Upper lobe of left lung (tissue), 4 donors: ENCODE measurements around the gene SEMA6D.

Source experiments
- CTCF ChIP-seq, 6 experiments: fragments of 450-650 bp in 4 of 6; fragments of 200-600 bp in 2 of 6; sonication (generic) in 2 of 6; IDR thresholded peaks; one replicate each; pipeline ENCODE4 v1.5.1; 2016 to 2019; ENCODE audit warnings: antibody characterized with exemption in 6 of 6
- EP300 ChIP-seq, 4 donors: sonication (generic); formaldehyde crosslinking; IDR thresholded peaks; one replicate each; pipeline ENCODE4 v1.5.1; 2017; ENCODE audit warnings: antibody characterized with exemption in 4 of 4, control low read depth in 2 of 4
- POLR2A ChIP-seq, 4 donors: fragments of 450-650 bp; IDR thresholded peaks; one replicate each; pipeline ENCODE4 v1.5.1; 2016 to 2017; ENCODE audit warnings: antibody characterized with exemption in 4 of 4, mild to moderate bottlenecking in 2 of 4
- POLR2AphosphoS5 ChIP-seq, 2 donors: sonication (generic); formaldehyde crosslinking; IDR thresholded peaks; one replicate each; pipeline ENCODE4 v1.5.1; 2017; ENCODE audit warnings: antibody characterized with exemption in 2 of 2

- no peak for TF ChIP-seq CTCF (IDR thresholded peaks at IDR 0.05)
- TF ChIP-seq EP300 (IDR thresholded peaks at IDR 0.05), result no peak
- no peak for TF ChIP-seq POLR2AphosphoS5 (IDR thresholded peaks at IDR 0.05)
- no peak for TF ChIP-seq POLR2A (IDR thresholded peaks at IDR 0.05)
Observed at GRCh38 chr15:47817969-47818548, 100.8 kb downstream of the SEMA6D start.
